HL-60/S4 treated with retinoic acid at 250 ng/mL for 4 days and 3 days (cell line): ENCODE data around the gene COL23A1.

Experiments
- in situ Hi-C: fragments of 300-500 bp; cut with MboI; formaldehyde crosslinking; loops from 2 replicates; pipeline ENCODE4 v1.7.0; 2022; ENCODE audit warnings: low sequenced_read_pairs

COL23A1 gene

DNA sequence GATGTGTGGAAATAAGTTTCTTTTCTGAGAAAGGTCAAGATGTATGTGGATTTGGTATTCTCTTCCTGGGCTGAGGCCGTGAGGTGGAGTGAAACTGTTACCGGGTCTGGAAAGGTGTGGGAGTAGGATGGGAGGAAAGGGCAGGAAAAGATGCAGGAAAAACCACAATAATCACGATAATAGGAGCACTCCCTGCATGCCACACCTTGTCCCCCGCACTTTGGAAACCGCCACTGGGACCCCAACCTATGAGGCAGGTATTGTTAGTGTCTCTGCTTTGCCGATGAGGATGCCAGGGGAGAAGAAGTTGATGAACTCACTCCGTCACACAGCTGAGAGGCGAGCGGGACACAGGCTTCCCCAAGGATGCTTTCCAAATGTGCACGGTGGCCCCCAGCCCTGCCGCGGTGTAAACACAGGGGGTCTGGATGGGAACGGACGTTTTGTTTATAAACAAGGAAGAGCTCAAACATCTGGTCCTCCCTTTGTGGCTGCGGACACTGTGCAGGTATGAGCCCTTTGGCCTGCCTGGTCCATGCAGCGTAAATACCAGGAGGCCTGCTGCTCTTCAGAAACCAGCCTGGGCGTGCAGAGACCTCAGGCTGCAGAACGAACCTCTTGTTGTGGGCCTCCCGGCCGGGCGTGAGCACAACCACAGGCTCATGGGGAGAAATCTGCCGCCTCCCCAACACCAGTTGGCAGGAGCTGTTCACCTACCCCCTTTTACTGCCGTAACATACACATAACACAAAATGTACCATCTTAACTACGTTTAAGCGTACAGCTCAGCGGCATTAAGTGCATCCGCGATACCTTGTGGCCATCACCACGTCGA is 126.7 kb downstream of the COL23A1 start:
- in situ Hi-C loops = no loop called here

- in situ Hi-C loops = no loop called here
Measured at GRCh38 chr5:178462816-178463215, 127.4 kb downstream of the COL23A1 start.

GRCh38 chr5:178462076-178462475 is 128.1 kb downstream of the COL23A1 start:
- in situ Hi-C loops = no loop called here

- in situ Hi-C loops = no loop called here
Measured at GRCh38 chr5:178461004-178461730, 129.0 kb downstream of the COL23A1 start.

GRCh38 chr5:178460598-178460997 is 129.6 kb downstream of the COL23A1 start:
- in situ Hi-C loops = no loop called here

- in situ Hi-C loops = no loop called here
Measured at GRCh38 chr5:178460174-178460573, 130.0 kb downstream of the COL23A1 start.

GRCh38 chr5:178458140-178458539 is 132.1 kb downstream of the COL23A1 start:
- in situ Hi-C loops = no loop called here

DNA sequence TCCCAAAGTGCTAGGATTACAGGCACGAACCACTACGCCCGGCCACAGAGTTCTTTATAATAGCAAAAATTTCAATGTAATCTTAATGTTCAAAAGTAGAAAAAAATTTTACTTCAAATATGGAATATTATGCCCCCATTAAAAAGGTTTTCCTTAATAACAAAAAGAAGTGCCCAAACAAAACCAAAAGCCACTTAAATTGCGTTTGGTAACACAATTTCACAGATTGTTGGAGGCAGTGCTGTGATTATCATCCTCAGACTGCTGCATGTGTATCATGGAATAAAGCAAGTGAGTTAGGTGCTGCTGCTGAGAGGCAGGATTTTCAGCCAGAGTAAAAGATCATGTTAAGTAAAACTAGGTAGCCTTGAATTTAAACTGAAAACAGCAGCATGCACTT is 132.7 kb downstream of the COL23A1 start:
- in situ Hi-C loops = no loop called here

DNA sequence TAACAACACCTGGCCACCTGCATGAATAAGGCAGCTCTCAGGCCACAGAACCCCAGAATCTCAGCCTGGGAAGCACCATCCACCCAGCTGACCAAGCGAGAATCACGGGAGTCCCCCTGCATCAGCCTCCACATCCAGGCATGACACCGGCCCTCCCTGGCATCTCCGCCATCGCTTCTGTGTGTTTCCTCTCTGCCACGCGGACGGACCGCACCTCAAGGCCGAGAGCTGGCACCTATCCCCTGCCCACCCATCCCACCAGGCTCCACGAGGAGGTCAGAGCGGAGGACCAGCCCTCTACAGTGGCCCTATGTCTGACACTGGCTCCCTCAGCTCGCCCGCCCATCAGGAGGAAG is 134.7 kb downstream of the COL23A1 start:
- in situ Hi-C loops = no loop called here

DNA sequence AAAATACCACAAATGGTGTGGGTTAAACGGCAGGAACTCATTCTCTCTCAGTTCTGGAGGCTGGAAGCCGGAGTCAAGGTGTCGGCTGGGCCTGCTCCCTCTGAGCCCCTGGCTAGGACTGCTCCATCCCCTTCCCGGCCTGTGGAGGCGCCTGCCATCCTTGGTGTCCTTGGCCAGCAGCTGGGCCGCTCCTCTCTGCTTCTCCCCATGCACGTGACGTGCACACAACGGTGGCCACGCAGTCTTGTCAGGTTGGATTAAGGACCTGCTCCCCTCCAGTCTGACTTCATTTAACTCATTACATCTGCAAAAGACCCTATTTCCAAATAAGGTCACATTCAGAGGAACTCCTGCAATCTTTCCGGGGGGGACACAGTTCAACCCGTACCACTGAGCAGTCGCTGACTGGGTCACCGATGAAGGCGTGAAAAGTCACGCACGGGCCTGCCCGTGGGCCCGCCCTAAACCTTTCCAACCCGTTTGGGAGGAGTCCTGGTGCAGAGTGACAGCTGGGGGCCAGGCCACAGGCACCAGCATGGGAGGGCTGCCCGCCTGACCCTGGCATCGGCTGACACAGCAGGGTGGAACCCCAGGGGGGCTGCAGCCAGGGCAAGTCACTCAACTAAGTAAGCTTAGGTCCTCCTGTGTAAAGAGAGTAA is 135.2 kb downstream of the COL23A1 start:
- in situ Hi-C loops = no loop called here

DNA sequence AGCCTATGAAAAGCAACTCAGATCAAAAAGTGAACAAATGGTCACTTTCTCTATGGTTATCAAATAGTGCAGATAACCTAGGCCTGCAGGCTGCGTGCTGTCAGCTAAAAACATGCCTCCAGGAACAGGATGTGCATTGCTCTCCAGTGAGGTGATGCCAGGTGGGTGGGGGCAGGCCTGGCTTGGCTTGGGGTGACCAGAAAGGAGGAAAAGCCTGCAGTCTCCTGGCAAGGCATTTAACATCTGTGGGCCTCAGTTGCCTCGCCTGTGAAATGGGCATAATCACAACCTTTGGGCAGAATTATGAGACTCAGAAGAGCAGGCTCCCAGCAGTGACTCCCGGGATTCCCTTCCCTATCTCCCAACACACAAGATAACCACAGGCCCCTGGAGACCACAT is 135.9 kb downstream of the COL23A1 start:
- in situ Hi-C loops = no loop called here

DNA sequence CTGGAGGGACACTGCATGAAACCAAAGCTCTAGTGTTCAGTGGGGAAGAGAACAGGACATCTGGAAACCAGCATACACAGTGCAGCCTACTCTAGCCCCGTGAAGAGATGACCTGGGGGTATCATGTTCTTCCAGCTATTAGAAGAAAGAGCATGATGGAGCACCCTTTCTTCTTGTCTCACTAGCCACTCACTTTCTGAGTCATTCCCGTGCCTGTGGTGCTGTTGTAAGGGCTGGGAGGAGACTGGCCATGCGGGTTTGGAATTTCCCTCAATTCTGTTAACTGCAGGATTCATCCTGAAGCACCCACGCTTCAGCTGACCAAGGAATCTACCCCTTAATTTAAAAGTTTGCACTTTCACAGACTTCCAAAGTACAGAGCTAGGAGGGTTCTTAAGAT is 137.0 kb downstream of the COL23A1 start:
- in situ Hi-C loops = no loop called here

GRCh38 chr5:178450121-178451028 is 139.8 kb downstream of the COL23A1 start:
- in situ Hi-C loops = no loop called here

DNA sequence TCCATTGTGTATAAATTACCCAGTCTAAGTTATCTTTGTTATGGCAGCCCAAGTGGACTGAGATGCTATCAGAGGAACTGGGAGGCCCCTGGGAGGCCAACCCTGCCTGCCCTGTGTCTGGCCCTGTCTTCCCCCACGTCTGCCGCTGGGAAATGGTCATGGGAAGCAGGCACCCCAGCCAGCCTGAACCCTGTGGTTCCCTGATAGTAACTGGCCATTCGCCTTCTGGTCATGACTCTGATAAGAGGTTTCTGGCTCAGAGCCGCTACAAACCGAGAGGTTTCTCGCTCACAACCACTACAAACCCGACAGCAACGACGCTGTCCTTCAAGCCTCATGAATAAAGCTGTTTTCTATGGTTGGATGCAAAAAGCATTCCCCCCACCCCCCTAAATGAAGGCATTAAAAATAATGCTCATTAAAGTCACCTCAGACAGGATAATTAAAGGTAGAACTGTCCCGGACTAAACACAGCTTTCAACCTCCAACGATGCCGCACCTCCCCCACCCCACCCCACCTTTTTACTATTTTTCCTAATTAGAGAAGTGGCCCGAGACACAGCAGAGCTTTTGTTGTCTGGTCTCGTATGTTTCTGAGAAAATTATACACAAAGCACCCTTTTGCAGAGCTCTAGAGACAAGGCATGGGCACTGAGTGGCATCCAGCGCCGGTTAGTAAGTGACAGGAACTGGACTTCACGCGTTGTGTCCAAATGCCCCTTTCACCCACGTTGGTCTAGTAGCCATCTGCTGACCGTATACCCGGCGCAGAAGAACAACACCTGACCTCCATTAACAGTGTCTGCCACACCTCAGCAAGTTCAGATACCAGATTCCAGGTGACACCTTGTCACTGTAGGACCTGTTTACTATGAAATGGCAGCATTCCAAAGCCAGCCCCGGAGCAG is 140.8 kb downstream of the COL23A1 start:
- in situ Hi-C loops = no loop called here

DNA sequence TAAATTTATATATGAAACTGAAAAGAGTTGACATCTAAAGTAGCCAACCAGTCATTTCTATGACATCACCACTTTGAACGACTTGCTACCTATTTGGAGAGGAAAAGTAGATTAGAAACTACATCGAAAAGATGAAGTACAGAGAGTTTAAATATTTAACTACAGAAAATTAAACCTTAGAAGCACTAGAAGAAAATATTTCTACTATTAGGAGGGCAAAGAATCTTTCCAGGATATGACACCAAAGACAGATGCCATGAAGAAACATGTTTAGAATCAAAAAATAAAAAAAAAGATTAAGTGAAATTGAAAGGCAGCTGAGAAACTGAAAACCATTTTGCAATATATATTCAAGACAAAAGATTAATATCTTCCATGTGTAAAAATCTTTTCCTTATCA is 144.7 kb downstream of the COL23A1 start:
- in situ Hi-C loops = no loop called here

DNA sequence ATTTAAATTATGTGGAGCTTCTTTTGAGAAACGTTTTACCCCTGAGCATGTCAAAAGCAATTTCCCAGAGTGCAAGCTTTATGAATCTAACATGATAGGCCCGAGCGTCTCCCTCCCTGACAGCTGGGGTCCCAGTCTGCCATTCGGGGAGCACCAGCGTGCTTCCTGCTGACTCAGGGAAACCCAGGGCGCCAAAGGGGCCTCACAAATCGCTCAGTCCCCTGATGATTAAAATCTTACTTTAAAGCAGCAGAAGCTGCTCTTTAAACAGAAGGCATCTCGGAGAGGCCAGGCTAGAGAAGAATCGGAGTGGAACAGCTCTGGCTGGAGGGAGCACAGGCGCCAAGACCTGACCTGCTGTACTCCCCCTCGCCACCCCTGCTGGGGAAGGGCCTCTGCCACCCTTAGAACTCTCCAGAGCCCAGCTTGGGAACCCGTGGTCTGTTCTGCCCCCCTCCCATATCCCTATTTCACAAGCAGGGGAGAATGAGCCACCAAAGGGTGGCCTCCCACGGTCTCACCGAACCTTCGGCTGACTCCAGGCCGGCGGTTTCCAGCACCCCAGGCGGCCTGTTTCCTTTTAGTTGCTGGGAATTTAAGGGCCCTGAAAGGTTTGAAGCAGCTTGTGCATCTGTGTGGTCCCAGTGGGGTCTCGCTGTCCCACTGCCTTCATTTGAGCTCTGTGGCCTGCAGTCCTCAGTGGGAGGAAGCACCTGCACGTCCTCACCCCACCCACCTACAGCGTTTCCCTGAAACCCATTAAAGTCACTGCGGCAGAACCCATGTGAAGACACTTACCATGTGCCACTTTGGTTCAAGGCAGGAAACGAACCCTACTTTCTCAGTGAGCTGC is 147.6 kb downstream of the COL23A1 start:
- in situ Hi-C loops = no loop called here

DNA sequence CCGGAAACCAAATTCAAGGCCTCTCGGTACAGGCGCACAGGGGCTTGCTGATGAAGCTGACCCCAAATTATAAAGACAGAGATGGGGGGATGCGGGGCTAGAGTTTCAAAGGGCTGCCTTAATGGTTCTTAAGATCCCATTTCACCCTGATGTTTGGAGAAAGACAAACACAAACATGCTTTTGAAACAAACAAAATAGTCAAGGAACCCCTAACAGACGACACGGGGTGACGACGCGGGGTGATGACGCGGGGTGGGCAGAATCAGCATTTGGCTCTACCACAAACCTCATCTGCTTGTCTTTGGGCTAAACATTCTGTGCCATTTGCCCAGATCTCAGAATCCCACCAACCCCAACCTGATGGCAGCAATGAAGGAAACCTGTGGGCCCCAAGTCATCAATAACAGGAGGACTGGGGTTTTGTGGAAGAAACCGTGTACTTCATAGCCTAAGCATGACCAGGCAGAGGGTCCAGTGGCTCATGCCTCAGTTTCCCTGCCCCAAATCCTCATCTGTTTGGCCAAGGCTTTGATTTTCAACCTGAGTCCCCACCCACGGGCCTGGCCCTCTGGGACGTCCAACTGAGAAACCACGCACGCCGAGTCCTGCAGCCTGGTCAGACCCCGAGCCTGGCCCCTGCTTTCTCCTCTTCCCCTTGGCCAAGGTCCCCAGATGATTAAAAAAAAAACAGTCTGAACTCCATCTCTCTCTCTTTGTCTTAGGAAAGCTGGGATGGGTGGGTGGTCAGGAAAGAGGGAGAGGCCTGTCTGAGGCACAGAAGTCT is 148.5 kb downstream of the COL23A1 start:
- in situ Hi-C loops = no loop called here

GRCh38 chr5:178440181-178440580 is 150.0 kb downstream of the COL23A1 start:
- in situ Hi-C loops = no loop called here
